ENCODE measurements around the gene KANTR. TPM values are rescaled to one million over a fixed set of nuclear protein-coding genes. Genes with fewer than 3 reads are reported as not detected.

KANTR gene
- total RNA-seq, 2 donors from 2014 or later, result 5.7 to 17.6 TPM

DNA sequence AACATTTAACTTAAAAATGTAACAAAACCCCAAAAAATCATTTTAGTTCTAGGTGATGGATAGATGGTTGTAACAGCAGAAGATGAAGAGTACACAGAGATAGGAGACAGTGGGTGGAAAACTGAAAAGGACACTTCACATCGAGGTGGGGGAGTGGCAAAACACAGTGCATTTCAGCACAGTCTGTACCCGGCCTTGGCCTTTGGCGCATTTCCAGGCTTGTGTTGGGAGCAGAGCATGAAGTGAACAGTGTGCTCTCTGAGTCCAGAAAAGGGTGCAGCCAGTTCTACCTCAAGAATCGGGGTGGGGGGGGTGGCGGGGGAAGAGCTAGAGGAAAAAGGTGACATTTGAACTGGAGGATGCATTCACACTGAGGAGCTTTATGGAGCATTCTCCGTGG, 7.5 kb upstream of the KANTR start:
- no peak for ATAC-seq
- no peak for DNase-seq (ENCODE audit: low spot score)
- peaks cover 30 to 33% of the 10 kb centered on the region in 2 donors for H3K4me1 Mint-ChIP-seq (ENCODE audit: low read depth in 2 of 2)
- H3K36me3 Mint-ChIP-seq, result peaks cover 11% of the 10 kb centered on the region
- H3K27ac Mint-ChIP-seq, result no peak overlapping the region
- H3K9me3 Mint-ChIP-seq, result no peaks in the 10 kb centered on the region
- H3K27me3 Mint-ChIP-seq, result peaks cover 0 to 7% of the 10 kb centered on the region in 2 donors
- no peak overlapping the region for H3K4me3 Mint-ChIP-seq

GRCh38 chrX:53087388-53087831, 6.5 kb upstream of the KANTR start:
- ATAC-seq (no peak), DNase-seq (ENCODE audit: low spot score) (no peak)
- Mint-ChIP-seq H3K27me3 (peaks cover 0 to 7% of the 10 kb centered on the region in 2 donors), H3K4me3 (no peak overlapping the region), H3K9me3 (no peaks in the 10 kb centered on the region), H3K27ac (no peak overlapping the region), H3K36me3 (peaks cover 11% of the 10 kb centered on the region), H3K4me1 (ENCODE audit: low read depth in 2 of 2) (peaks cover 27 to 28% of the 10 kb centered on the region in 2 donors)

- Mint-ChIP-seq H3K27me3 (peaks cover 0 to 7% of the 10 kb centered on the region in 2 donors), H3K4me3 (peak overlapping the region; percentile 79), H3K27ac (peak overlapping the region; percentile 67 to 73), H3K4me1 (ENCODE audit: low read depth in 2 of 2) (peaks cover 20 to 23% of the 10 kb centered on the region in 2 donors), H3K36me3 (peaks cover 11% of the 10 kb centered on the region), H3K9me3 (no peaks in the 10 kb centered on the region)
- DNase-seq (ENCODE audit: low spot score) (peak; percentile 73), ATAC-seq (peak; percentile 59 to 62)
These were observed 5.6 kb upstream of the KANTR start for GRCh38 chrX:53088136-53088974.

GRCh38 chrX:53089224-53089842, 4.6 kb upstream of the KANTR start:
- Mint-ChIP-seq H3K4me3 (peak overlapping the region; percentile 79), H3K27ac (peak overlapping the region in 1 of 2 donors; percentile 73), H3K36me3 (peaks cover 11% of the 10 kb centered on the region), H3K9me3 (no peaks in the 10 kb centered on the region), H3K27me3 (peaks cover 0 to 7% of the 10 kb centered on the region in 2 donors), H3K4me1 (ENCODE audit: low read depth in 2 of 2) (peaks cover 13 to 18% of the 10 kb centered on the region in 2 donors)
- no peak for DNase-seq (ENCODE audit: low spot score)
- no peak for ATAC-seq

DNA sequence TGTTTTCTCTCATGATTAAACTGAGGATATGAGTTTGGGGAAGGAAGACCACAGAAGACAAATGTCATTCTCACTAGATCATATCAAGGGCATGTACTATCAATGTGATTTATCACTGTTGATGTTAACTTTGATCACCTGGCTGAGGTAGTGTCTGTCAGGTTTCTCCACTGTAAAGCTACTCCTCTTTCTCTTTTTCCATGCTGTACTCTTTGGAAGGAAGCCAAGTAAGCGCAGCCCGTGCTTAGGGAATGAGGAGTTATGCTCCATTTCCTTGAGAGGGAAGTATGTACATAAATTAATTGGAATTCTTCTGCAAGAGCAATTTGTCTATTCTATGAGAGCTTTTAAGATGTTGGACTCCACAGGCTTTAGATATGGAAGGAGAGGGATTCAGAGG, 4.0 kb upstream of the KANTR start:
- Mint-ChIP-seq H3K36me3 (peaks cover 11% of the 10 kb centered on the region), H3K4me3 (no peak overlapping the region), H3K9me3 (no peaks in the 10 kb centered on the region), H3K4me1 (ENCODE audit: low read depth in 2 of 2) (peaks cover 15 to 23% of the 10 kb centered on the region in 2 donors), H3K27ac (no peak overlapping the region), H3K27me3 (peaks cover 0 to 11% of the 10 kb centered on the region in 2 donors)
- DNase-seq (ENCODE audit: low spot score), result no peak
- ATAC-seq, result no peak

- Mint-ChIP-seq H3K36me3 (peaks cover under 1% of the 10 kb centered on the region), H3K4me1 (ENCODE audit: low read depth in 2 of 2) (peaks cover 13 to 23% of the 10 kb centered on the region in 2 donors), H3K27me3 (peaks cover 0 to 13% of the 10 kb centered on the region in 2 donors), H3K27ac (no peak overlapping the region), H3K9me3 (no peaks in the 10 kb centered on the region), H3K4me3 (no peak overlapping the region)
- ATAC-seq, result no peak
- no peak for DNase-seq (ENCODE audit: low spot score)
These were observed 2.6 kb upstream of the KANTR start for GRCh38 chrX:53091354-53091753.

GRCh38 chrX:53093177-53093655, 726 bp upstream of the KANTR start:
- Mint-ChIP-seq H3K4me1 (ENCODE audit: low read depth in 2 of 2) (peaks cover 13 to 23% of the 10 kb centered on the region in 2 donors), H3K9me3 (no peaks in the 10 kb centered on the region), H3K27ac (peak overlapping the region; percentile 61 to 63), H3K36me3 (no peaks in the 10 kb centered on the region), H3K27me3 (peaks cover 0 to 13% of the 10 kb centered on the region in 2 donors), H3K4me3 (peak overlapping the region; percentile 86)
- DNase-seq (ENCODE audit: low spot score), result peak; percentile 73
- ATAC-seq, result peak; percentile 81 to 82

- peak overlapping the region; percentile 86 for H3K4me3 Mint-ChIP-seq
- peak overlapping the region; percentile 36 to 61 for H3K27ac Mint-ChIP-seq
- no peaks in the 10 kb centered on the region for H3K9me3 Mint-ChIP-seq
- peaks cover 6 to 15% of the 10 kb centered on the region in 2 donors for H3K4me1 Mint-ChIP-seq (ENCODE audit: low read depth in 2 of 2)
- H3K36me3 Mint-ChIP-seq, result no peaks in the 10 kb centered on the region
- H3K27me3 Mint-ChIP-seq, result peaks cover 0 to 10% of the 10 kb centered on the region in 2 donors
- ATAC-seq (no peak), DNase-seq (ENCODE audit: low spot score) (no peak)
These were observed 602 bp downstream of the KANTR start for GRCh38 chrX:53094582-53094905.

DNA sequence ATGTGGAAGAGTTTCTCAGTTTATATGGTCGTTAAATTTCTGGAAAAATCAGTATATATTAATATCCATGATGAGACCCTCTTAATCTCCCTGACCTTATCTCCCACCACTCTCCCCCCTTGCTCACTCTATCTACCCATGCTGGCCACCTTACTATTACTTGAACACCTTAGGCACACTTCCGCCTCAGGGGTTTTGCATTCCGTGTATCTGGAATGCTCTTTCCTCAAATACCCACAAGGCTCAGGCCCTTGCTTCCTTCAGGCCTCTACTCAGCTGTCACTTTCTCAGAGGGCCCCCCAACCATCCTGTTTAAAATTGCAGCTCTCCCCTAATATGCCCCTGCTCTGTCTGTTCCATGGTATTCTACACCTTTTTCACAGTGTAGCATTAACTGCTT, 1.9 kb downstream of the KANTR start:
- DNase-seq (ENCODE audit: low spot score) (no peak), ATAC-seq (no peak)
- H3K27me3 Mint-ChIP-seq, result peaks cover 0 to 10% of the 10 kb centered on the region in 2 donors
- peak overlapping the region; percentile 49 for H3K4me3 Mint-ChIP-seq
- H3K9me3 Mint-ChIP-seq, result no peaks in the 10 kb centered on the region
- peak overlapping the region in 1 of 2 donors; percentile 21 for H3K27ac Mint-ChIP-seq
- H3K36me3 Mint-ChIP-seq, result no peaks in the 10 kb centered on the region
- H3K4me1 Mint-ChIP-seq (ENCODE audit: low read depth in 2 of 2), result peaks cover 6 to 15% of the 10 kb centered on the region in 2 donors

- no peaks in the 10 kb centered on the region for H3K9me3 Mint-ChIP-seq
- peaks cover 6 to 12% of the 10 kb centered on the region in 2 donors for H3K4me1 Mint-ChIP-seq (ENCODE audit: low read depth in 2 of 2)
- DNase-seq (ENCODE audit: low spot score), result no peak
- H3K36me3 Mint-ChIP-seq, result no peaks in the 10 kb centered on the region
- H3K27me3 Mint-ChIP-seq, result no peaks in the 10 kb centered on the region
- H3K27ac Mint-ChIP-seq, result no peak overlapping the region
- no peak overlapping the region for H3K4me3 Mint-ChIP-seq
- peak in 1 of 2 donors; percentile 66 for ATAC-seq
These were observed 21.1 kb downstream of the KANTR start for GRCh38 chrX:53114864-53115549.

DNA sequence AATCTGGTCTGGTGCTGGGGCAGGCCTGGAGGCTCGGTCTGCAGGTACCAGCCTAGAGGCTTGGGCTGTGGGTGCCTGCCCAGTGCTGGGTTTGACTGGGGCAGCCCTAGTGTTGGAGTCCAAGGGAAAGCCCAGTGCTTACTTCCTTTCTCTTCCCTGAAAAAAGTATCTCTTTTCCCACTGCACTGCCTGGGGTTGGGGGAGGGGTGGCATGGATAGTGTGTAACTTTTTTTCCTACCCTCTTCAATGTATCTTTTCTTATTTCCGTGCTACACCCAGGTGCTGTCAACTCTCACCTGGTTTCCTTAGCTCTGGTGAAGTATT, 21.6 kb downstream of the KANTR start:
- Mint-ChIP-seq H3K4me3 (no peak overlapping the region), H3K36me3 (no peaks in the 10 kb centered on the region), H3K27ac (no peak overlapping the region), H3K9me3 (no peaks in the 10 kb centered on the region), H3K4me1 (ENCODE audit: low read depth in 2 of 2) (peaks cover 6 to 12% of the 10 kb centered on the region in 2 donors), H3K27me3 (no peaks in the 10 kb centered on the region)
- no peak for ATAC-seq
- DNase-seq (ENCODE audit: low spot score), result no peak

DNA sequence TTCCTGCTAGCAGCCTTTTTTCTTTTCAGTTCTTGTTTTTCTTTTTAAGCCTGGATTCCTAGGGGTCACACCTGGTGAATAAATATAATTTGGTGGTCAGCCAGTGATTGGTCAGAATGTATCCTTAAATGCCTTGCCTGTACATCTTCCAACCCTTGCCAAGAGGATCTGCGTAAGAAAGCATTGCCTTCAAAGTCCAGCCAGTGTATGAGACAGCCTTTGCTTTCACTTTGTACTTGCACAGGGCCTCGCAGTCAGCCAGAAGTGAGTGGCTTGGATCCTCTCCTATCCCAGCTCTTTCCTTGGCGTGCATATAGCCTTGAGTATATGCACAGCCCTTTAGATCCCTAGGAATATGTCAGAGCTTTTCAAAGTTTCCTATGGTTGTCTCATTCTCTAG, 22.2 kb downstream of the KANTR start:
- Mint-ChIP-seq H3K27me3 (no peaks in the 10 kb centered on the region), H3K4me3 (no peak overlapping the region), H3K27ac (no peak overlapping the region), H3K36me3 (no peaks in the 10 kb centered on the region), H3K9me3 (no peaks in the 10 kb centered on the region), H3K4me1 (ENCODE audit: low read depth in 2 of 2) (peaks cover 6 to 12% of the 10 kb centered on the region in 2 donors)
- DNase-seq (ENCODE audit: low spot score) (no peak), ATAC-seq (no peak)

- Mint-ChIP-seq H3K27ac (no peak overlapping the region), H3K36me3 (no peaks in the 10 kb centered on the region), H3K27me3 (peaks cover 0 to 3% of the 10 kb centered on the region in 2 donors)
These were observed 28.1 kb downstream of the KANTR start for GRCh38 chrX:53122013-53122412.

More at GRCh38 chrX:53122013-53122412, 28.1 kb downstream of the KANTR start:
- peaks cover 0 to 19% of the 10 kb centered on the region in 2 donors for H3K4me1 Mint-ChIP-seq (ENCODE audit: low read depth in 2 of 2)
- no peaks in the 10 kb centered on the region for H3K9me3 Mint-ChIP-seq
- H3K4me3 Mint-ChIP-seq, result no peak overlapping the region
- DNase-seq (ENCODE audit: low spot score), result no peak
- no peak for ATAC-seq
